ENCODE measurements around the gene RXRA. TPM values are rescaled to one million over a fixed set of nuclear protein-coding genes. Genes with fewer than 3 reads are reported as not detected.

The RXRA gene
- total RNA-seq, 1 experiment from 2014 or later, result 29.9 TPM

- Histone ChIP-seq H3K79me2 (ENCODE audit: insufficient read depth, low read length) (no peaks in the 10 kb centered on the region), H2AFZ (ENCODE audit: low read length) (no peak overlapping the region), H2BK15ac (ENCODE audit: low read depth, low read length) (no peak overlapping the region), H4K91ac (ENCODE audit: insufficient read length, low read depth, low read length) (no peak overlapping the region), H2BK12ac (ENCODE audit: insufficient read length, low read depth, low read length) (no peak overlapping the region), H2BK5ac (ENCODE audit: insufficient read length, low read length) (no peak overlapping the region), H3K4me1 (ENCODE audit: insufficient read depth, low read length) (no peaks in the 10 kb centered on the region), H4K5ac (ENCODE audit: insufficient read length, low read depth, low read length) (no peak overlapping the region), H2BK120ac (ENCODE audit: low read depth, low read length, poor library complexity, severe bottlenecking) (no peak overlapping the region), H2AK5ac (ENCODE audit: insufficient read length, low read length) (no peak overlapping the region), H3K18ac (ENCODE audit: insufficient read length, low read depth, low read length) (no peak overlapping the region), H3K14ac (ENCODE audit: insufficient read depth, low read length) (no peak overlapping the region), H3K9me3 (ENCODE audit: control insufficient read depth, low read depth, low read length) (no peaks in the 10 kb centered on the region), H3K56ac (ENCODE audit: insufficient read length, low read depth, low read length) (no peak overlapping the region), H3T11ph (ENCODE audit: low read length) (no peak overlapping the region), H3K23me2 (ENCODE audit: insufficient read length, low read depth, low read length, poor library complexity, severe bottlenecking) (no peaks in the 10 kb centered on the region), H4K20me1 (ENCODE audit: control insufficient read depth, insufficient read depth, insufficient read length) (no peaks in the 10 kb centered on the region), H3K27ac (ENCODE audit: insufficient read length, low read depth, low read length) (no peak overlapping the region), H3K4ac (ENCODE audit: low read depth, low read length) (no peak overlapping the region), H3K23ac (ENCODE audit: insufficient read length, low read depth, low read length) (no peak overlapping the region), H3K9ac (ENCODE audit: extremely low read depth, insufficient read length, low read length) (no peak overlapping the region), H3K4me2 (ENCODE audit: insufficient read depth, insufficient read length, low read length) (no peak overlapping the region), H4K8ac (replicated peaks; ENCODE audit: insufficient read length, low read depth, low read length) (no peak overlapping the region), H3K27me3 (ENCODE audit: insufficient read depth, low read length) (no peaks in the 10 kb centered on the region), H3K79me1 (ENCODE audit: insufficient read depth, low read depth, low read length, poor library complexity, severe bottlenecking) (no peaks in the 10 kb centered on the region), H2BK20ac (ENCODE audit: low read depth, low read length, poor library complexity, severe bottlenecking) (no peak overlapping the region)
- TF ChIP-seq, protein P1, sequence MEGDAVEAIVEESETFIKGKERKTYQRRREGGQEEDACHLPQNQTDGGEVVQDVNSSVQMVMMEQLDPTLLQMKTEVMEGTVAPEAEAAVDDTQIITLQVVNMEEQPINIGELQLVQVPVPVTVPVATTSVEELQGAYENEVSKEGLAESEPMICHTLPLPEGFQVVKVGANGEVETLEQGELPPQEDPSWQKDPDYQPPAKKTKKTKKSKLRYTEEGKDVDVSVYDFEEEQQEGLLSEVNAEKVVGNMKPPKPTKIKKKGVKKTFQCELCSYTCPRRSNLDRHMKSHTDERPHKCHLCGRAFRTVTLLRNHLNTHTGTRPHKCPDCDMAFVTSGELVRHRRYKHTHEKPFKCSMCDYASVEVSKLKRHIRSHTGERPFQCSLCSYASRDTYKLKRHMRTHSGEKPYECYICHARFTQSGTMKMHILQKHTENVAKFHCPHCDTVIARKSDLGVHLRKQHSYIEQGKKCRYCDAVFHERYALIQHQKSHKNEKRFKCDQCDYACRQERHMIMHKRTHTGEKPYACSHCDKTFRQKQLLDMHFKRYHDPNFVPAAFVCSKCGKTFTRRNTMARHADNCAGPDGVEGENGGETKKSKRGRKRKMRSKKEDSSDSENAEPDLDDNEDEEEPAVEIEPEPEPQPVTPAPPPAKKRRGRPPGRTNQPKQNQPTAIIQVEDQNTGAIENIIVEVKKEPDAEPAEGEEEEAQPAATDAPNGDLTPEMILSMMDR (conservative IDR thresholded peaks at IDR 0.05), result no peak
- WGBS (ENCODE audit: extremely low coverage, insufficient read length, low lambda C conversion rate), result no CpG with 5 or more reads among the region's 7 CpGs
- Mint-ChIP-seq H3K4me3 (no peak overlapping the region), H3K9me3 (no peaks in the 10 kb centered on the region), H3K36me3 (ENCODE audit: insufficient read depth in 1 of 3, low read depth in 3 of 3) (no peaks in the 10 kb centered on the region), H3K27ac (no peak overlapping the region), H3K27me3 (ENCODE audit: low read depth) (peaks cover 6% of the 10 kb centered on the region), H3K4me1 (no peaks in the 10 kb centered on the region)
- DNase-seq, result no peak
Observed at GRCh38 chr9:134481762-134482161, 155.5 kb downstream of the RXRA start.
